Transverse colon (tissue), 4 donors: Measurements from ENCODE around the gene BPIFA3.

Source experiments
- POLR2A ChIP-seq: fragments of 450-650 bp; IDR thresholded peaks from one replicate; pipeline ENCODE4 v1.6.1; 2016; ENCODE audit warnings: antibody characterized with exemption, mild to moderate bottlenecking, moderate library complexity
- POLR2AphosphoS5 ChIP-seq, 3 donors: sonication (generic); formaldehyde crosslinking; IDR thresholded peaks; one replicate each; pipeline ENCODE4 v1.6.1; 2016; ENCODE audit warnings: antibody characterized with exemption in 3 of 3
- TF ChIP-seq, protein P1 (sequence below), 5 experiments: fragments of 200-600 bp in 3 of 5; fragments of 450-650 bp in 2 of 5; sonication (generic) in 3 of 5; IDR thresholded peaks; 1 replicate in 2 of 5; 2 replicates in 3 of 5; pipeline ENCODE4 v1.5.1; 2016 to 2017; ENCODE audit warnings: antibody characterized with exemption in 5 of 5, inconsistent platforms in 3 of 5, mild to moderate bottlenecking in 2 of 5, moderate library complexity in 1 of 5

- no peak for TF ChIP-seq POLR2AphosphoS5 (IDR thresholded peaks at IDR 0.05)
- TF ChIP-seq, protein P1, sequence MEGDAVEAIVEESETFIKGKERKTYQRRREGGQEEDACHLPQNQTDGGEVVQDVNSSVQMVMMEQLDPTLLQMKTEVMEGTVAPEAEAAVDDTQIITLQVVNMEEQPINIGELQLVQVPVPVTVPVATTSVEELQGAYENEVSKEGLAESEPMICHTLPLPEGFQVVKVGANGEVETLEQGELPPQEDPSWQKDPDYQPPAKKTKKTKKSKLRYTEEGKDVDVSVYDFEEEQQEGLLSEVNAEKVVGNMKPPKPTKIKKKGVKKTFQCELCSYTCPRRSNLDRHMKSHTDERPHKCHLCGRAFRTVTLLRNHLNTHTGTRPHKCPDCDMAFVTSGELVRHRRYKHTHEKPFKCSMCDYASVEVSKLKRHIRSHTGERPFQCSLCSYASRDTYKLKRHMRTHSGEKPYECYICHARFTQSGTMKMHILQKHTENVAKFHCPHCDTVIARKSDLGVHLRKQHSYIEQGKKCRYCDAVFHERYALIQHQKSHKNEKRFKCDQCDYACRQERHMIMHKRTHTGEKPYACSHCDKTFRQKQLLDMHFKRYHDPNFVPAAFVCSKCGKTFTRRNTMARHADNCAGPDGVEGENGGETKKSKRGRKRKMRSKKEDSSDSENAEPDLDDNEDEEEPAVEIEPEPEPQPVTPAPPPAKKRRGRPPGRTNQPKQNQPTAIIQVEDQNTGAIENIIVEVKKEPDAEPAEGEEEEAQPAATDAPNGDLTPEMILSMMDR (IDR thresholded peaks at IDR 0.05): no peak
- no peak for TF ChIP-seq POLR2A
Observed at GRCh38 chr20:33261465-33261864, 44.3 kb downstream of the BPIFA3 start.
